ENCODE data around the gene CLSTN2. TPM values are rescaled to one million over a fixed set of nuclear protein-coding genes. Genes with fewer than 3 reads are reported as not detected.

The CLSTN2 gene
- total RNA-seq, 1 donor from 2014 or later = 12.9 TPM

DNA sequence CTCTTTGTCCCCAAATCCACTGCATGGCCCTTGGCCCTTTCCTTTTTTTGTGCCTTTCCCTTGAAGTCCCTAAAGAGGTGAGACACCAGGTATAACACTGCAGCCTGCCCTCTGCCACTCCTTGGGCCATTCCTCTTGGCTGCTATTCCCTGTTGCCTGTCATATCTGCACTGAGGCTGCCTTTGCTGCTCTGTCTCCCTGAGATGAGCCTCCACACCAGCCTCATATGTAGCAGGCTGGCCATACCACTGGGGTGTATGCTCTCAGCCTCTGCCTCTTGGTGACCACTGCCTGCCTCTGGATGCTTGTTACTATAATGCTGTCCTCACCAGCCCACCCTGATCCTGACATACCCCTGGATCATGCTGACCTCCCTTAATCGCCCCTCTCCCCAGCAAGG, 252.0 kb downstream of the CLSTN2 start:
- H3K36me3 Mint-ChIP-seq = no peaks in the 10 kb centered on the region
- peaks cover 4% of the 10 kb centered on the region for H3K27me3 Mint-ChIP-seq
- H3K9me3 Mint-ChIP-seq = no peaks in the 10 kb centered on the region
- no peak overlapping the region for H3K4me3 Mint-ChIP-seq
- TF ChIP-seq, protein P1, sequence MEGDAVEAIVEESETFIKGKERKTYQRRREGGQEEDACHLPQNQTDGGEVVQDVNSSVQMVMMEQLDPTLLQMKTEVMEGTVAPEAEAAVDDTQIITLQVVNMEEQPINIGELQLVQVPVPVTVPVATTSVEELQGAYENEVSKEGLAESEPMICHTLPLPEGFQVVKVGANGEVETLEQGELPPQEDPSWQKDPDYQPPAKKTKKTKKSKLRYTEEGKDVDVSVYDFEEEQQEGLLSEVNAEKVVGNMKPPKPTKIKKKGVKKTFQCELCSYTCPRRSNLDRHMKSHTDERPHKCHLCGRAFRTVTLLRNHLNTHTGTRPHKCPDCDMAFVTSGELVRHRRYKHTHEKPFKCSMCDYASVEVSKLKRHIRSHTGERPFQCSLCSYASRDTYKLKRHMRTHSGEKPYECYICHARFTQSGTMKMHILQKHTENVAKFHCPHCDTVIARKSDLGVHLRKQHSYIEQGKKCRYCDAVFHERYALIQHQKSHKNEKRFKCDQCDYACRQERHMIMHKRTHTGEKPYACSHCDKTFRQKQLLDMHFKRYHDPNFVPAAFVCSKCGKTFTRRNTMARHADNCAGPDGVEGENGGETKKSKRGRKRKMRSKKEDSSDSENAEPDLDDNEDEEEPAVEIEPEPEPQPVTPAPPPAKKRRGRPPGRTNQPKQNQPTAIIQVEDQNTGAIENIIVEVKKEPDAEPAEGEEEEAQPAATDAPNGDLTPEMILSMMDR (conservative IDR thresholded peaks at IDR 0.05) = no peak
- no peak for DNase-seq (ENCODE audit: extremely low spot score, unreplicated experiment)
- no peaks in the 10 kb centered on the region for H3K4me1 Mint-ChIP-seq (ENCODE audit: unreplicated experiment)
- H3K27ac Mint-ChIP-seq = no peak overlapping the region

DNA sequence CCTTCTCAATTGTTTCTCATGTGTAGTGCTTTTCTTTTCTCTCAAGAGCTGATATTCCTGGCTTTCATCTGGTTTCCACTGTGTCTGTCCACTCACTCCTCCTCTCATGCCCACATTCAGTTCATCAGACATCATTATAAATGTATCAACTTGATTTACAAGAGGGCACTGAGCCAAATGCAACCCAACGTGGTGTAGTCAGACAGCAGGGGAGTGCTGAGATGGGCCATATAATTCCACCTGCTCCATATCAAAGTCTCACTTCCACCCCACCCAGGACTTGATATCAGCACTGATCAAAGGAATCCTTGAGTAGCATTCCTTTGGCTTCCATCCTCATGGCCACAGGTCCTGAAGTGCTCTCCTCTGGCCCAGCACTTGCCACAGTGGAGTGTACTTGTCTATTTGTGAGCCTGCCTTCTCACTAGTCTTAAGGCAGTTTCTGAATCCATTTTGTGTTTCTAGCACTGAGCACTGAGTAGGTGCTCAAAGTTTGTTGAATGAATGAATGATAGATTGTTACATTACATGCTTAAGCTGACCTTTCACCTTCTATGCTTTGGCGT, 252.8 kb downstream of the CLSTN2 start:
- Mint-ChIP-seq H3K4me3 (no peak overlapping the region), H3K4me1 (ENCODE audit: unreplicated experiment) (no peaks in the 10 kb centered on the region), H3K27ac (no peak overlapping the region), H3K36me3 (no peaks in the 10 kb centered on the region), H3K27me3 (peaks cover 4% of the 10 kb centered on the region), H3K9me3 (no peaks in the 10 kb centered on the region)
- no peak for DNase-seq (ENCODE audit: extremely low spot score, unreplicated experiment)
- TF ChIP-seq, protein P1 (conservative IDR thresholded peaks at IDR 0.05) = no peak

- TF ChIP-seq, protein P1 (conservative IDR thresholded peaks at IDR 0.05) = no peak
- Mint-ChIP-seq H3K36me3 (no peaks in the 10 kb centered on the region), H3K4me1 (ENCODE audit: unreplicated experiment) (no peaks in the 10 kb centered on the region), H3K27me3 (peaks cover 4% of the 10 kb centered on the region), H3K27ac (no peak overlapping the region), H3K4me3 (no peak overlapping the region), H3K9me3 (no peaks in the 10 kb centered on the region)
- no peak for DNase-seq (ENCODE audit: extremely low spot score, unreplicated experiment)
These were observed 253.3 kb downstream of the CLSTN2 start for GRCh38 chr3:140188285-140188684.

GRCh38 chr3:140189267-140189666, 254.3 kb downstream of the CLSTN2 start:
- no peak overlapping the region for H3K4me3 Mint-ChIP-seq
- H3K27me3 Mint-ChIP-seq = peaks cover under 1% of the 10 kb centered on the region
- no peaks in the 10 kb centered on the region for H3K4me1 Mint-ChIP-seq (ENCODE audit: unreplicated experiment)
- no peaks in the 10 kb centered on the region for H3K36me3 Mint-ChIP-seq
- H3K27ac Mint-ChIP-seq = no peak overlapping the region
- DNase-seq (ENCODE audit: extremely low spot score, unreplicated experiment) = no peak
- H3K9me3 Mint-ChIP-seq = no peaks in the 10 kb centered on the region
- TF ChIP-seq, protein P1 (conservative IDR thresholded peaks at IDR 0.05) = no peak

- no peak for DNase-seq (ENCODE audit: extremely low spot score, unreplicated experiment)
- Mint-ChIP-seq H3K27me3 (no peaks in the 10 kb centered on the region), H3K9me3 (no peaks in the 10 kb centered on the region), H3K36me3 (no peaks in the 10 kb centered on the region), H3K27ac (no peak overlapping the region), H3K4me1 (ENCODE audit: unreplicated experiment) (no peaks in the 10 kb centered on the region), H3K4me3 (no peak overlapping the region)
- TF ChIP-seq, protein P1 (conservative IDR thresholded peaks at IDR 0.05) = no peak
These were observed 255.0 kb downstream of the CLSTN2 start for GRCh38 chr3:140189976-140190375.

DNA sequence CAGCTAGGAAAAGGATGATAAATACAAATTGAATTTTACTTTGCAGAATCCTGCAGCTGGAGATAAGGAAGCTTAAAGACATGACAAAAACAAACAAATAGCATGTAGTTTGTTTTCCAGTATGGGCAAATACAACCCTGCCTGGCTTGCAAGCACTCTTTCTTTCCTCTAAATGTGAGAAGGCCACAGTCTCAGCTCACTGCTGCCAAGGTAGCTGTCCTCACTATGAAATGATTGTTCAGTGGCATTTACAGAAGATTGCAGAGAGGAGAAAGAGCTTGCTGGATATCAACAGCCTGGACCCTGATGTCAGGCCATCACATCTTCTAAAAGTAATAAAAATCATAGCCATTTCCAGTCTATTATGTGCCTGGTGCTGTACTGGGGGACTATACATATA, 262.0 kb downstream of the CLSTN2 start:
- H3K36me3 Mint-ChIP-seq = no peaks in the 10 kb centered on the region
- H3K27me3 Mint-ChIP-seq = peaks cover 3% of the 10 kb centered on the region
- H3K27ac Mint-ChIP-seq = no peak overlapping the region
- TF ChIP-seq, protein P1 (conservative IDR thresholded peaks at IDR 0.05) = no peak
- H3K9me3 Mint-ChIP-seq = no peaks in the 10 kb centered on the region
- no peak for DNase-seq (ENCODE audit: extremely low spot score, unreplicated experiment)
- H3K4me1 Mint-ChIP-seq (ENCODE audit: unreplicated experiment) = no peaks in the 10 kb centered on the region
- no peak overlapping the region for H3K4me3 Mint-ChIP-seq
